GM21528 (cell line): ENCODE data around the gene KLHL18.

Experiments used
- ATAC-seq: cut with Tn5 transposase; IDR thresholded peaks from one replicate; pipeline ENCODE4 v1.9.1; 2021; ENCODE audit warnings: mild to moderate bottlenecking, moderate library complexity; ENCODE audit not compliant: unreplicated experiment, low FRiP score

KLHL18 gene

DNA sequence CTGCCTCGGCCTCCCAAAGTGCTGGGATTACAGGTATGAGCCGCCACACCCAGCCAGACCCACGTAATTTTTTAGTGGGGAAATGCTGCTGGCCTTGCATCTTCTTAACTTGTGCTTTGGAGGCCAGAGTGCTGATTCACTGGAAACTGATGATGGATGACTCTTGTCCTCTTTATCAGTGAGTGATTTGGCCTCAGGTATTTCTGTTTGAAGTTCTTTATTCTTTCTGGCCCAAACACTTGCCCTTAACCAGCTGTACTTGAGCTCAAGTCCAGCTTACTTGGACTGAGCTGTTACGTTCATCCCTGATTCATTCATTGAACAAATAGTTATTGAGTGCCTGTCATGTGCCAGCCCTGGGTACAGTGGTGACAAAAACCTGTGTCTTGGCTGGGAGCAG is 102.3 kb downstream of the KLHL18 start:
- no peak for ATAC-seq

DNA sequence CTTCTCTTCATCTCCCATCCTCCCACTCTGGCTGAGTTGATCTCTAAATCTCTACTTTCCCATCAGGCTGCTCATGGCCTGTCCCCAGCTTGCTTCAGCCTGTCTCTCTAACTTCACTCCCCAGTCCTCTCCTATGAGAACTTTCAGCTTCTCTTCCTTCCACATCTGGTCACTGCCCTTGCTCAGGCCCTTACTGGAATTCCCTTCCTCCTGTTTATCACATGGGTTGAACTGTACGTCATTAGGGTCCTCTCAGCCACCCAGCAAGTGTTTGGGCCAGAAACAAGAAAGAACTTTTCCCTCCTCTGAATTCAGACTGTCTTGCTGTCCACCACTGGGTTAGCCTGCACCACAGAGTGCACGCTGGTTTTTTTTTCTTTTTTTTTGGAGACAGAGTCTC is 103.1 kb downstream of the KLHL18 start:
- no peak for ATAC-seq

DNA sequence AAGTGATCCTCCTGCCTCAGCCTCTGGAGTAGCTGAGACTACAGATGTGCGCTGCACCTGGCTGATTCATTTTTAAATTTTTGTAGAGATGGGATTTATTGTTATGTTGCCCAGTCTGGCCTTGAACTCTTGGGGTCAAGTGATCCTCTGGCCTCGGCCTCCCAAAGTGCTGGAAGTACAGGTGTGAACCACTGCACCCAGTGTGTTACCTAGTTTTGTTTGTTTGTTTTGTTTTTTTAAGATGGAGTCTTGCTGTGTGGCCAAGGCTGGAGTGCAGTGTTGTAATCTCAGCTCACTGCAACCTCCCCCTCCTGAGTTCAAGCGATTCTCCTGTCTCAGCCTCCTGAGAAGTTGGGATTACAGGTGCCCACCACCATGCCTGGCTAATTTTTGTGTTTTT is 110.2 kb downstream of the KLHL18 start:
- no peak for ATAC-seq

DNA sequence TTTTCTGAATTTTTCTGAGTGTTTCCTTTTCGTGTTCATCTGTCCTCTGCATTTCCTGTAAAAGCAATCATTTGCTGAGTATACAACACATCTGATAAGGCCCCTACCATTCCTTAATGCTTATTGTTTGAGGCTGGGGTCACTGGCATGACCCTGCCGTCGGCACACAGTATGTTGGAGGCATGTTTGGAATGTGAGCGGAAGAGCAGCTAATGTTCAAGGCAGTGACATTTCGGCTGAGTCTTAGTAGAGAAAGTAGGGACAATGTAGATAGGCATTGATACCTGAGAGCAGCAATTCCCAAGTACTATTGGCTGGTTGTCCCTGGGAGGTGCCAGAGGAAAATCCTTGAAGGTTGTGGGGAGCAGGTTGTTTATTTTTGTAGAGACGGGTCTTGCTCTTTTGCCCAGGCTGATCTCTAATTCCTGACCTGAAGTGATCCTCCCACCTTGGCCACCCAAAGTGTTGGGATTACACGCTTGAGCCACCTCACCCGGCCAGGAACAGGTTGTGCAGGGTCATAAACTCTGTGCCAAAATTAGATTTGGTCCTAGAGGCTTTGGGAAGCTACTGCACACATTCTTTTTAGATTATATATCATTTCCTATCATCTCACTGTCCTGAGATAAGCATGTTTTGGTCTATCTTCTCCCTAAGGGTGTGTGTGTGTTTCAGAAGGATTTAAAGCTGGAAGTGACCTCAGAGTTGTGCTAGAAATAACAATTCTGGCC is 111.6 kb downstream of the KLHL18 start:
- no peak for ATAC-seq

DNA sequence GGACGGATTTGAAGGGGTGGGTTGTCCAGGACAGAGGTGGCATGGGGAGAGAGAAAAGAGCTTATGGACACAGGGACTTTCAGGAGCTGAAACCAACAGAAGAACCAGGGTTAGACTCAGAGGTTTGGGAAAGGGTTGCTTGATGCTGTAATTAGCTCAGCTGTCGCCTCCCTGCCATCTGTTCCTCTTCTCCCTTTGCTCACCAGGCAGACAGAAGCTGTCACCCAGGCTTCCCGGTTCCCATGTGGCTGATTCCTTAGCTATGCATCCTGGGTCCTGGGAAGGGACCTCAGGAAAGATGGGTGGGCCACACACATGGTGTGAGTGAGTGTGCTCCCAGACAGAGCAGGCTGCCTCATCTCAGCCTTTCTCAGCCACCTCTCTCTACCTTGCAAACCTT is 112.1 kb downstream of the KLHL18 start:
- no peak for ATAC-seq
